Measurements from ENCODE around the gene ITGAE.

DNA sequence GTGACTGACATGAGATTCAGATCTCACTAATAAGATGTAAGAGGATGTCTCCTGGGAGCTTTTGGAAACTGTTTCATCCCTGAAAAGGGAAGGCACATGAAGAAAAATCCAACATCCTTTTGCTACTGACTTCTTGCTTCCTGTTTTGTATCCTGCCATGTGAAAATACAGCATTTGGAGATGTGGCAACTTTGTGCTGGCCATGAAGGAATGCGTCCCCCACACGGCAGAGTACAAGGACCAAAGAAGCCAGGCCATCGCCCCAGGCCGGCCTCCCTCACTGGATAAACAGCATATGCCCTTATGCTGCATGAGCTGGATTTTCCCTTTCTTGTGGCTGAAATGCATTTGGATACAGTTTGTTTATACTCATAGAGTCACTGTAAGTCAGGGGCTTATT, 82.8 kb downstream of the ITGAE start:
- TF ChIP-seq, protein P1, sequence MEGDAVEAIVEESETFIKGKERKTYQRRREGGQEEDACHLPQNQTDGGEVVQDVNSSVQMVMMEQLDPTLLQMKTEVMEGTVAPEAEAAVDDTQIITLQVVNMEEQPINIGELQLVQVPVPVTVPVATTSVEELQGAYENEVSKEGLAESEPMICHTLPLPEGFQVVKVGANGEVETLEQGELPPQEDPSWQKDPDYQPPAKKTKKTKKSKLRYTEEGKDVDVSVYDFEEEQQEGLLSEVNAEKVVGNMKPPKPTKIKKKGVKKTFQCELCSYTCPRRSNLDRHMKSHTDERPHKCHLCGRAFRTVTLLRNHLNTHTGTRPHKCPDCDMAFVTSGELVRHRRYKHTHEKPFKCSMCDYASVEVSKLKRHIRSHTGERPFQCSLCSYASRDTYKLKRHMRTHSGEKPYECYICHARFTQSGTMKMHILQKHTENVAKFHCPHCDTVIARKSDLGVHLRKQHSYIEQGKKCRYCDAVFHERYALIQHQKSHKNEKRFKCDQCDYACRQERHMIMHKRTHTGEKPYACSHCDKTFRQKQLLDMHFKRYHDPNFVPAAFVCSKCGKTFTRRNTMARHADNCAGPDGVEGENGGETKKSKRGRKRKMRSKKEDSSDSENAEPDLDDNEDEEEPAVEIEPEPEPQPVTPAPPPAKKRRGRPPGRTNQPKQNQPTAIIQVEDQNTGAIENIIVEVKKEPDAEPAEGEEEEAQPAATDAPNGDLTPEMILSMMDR (IDR thresholded peaks at IDR 0.05) = no peak
- no peak for TF ChIP-seq POLR2A (IDR thresholded peaks at IDR 0.05)
